ENCODE data around the gene ARID2.

The ARID2 gene

GRCh38 chr12:45944771-45945170 lies 215.3 kb downstream of the ARID2 start:
- no peak for DNase-seq

- no peak for DNase-seq
Observed at GRCh38 chr12:45946435-45946834, 216.9 kb downstream of the ARID2 start.

GRCh38 chr12:45948546-45948945 lies 219.0 kb downstream of the ARID2 start:
- no peak for DNase-seq

Measured in central memory CD4-positive, alpha-beta T cell (primary cell).